ENCODE measurements around the gene NFKBIE.
"Not testable (repeated sequence)": the region's sequence is repeated elsewhere in the genome, so short reads cannot be mapped to it uniquely, and the experiment has no call there.

Gene NFKBIE, protein sequence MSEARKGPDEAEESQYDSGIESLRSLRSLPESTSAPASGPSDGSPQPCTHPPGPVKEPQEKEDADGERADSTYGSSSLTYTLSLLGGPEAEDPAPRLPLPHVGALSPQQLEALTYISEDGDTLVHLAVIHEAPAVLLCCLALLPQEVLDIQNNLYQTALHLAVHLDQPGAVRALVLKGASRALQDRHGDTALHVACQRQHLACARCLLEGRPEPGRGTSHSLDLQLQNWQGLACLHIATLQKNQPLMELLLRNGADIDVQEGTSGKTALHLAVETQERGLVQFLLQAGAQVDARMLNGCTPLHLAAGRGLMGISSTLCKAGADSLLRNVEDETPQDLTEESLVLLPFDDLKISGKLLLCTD

DNA sequence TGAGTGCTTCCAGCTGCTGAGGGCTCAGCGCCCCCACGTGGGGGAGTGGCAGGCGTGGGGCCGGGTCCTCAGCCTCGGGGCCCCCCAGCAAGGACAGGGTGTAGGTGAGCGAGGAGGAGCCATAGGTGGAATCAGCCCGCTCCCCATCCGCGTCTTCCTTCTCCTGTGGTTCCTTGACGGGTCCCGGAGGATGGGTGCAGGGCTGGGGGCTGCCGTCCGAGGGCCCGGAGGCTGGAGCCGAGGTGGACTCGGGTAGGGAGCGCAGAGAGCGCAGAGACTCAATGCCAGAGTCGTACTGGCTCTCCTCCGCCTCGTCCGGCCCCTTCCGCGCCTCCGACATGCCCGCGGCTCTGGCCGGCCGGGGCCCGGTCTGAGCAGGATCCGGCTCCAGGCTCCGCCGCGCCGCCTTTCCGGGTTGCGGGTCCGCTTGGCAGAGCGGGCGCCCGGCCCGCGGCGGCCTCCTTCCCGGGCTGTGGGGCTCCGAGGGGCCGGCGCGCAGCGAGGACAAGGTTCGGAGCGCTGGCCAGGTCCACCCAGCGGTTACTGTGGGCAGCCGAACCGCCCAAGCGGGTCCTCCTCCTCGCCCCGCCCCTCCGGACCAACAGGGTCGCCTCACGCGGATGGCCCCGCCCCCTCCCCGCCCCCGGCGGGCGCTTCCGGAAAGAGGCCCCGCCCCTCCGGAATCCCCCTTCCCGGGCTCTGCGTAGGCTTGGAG is at the start of gene NFKBIE:
NFKBIE (minus strand) TSS at position 545 of the 715 bp plus-strand sequence; CDS start at position 340, 205 bp downstream.
- peak; percentile 92 for DNase-seq (ENCODE audit: low spot score)

DNA sequence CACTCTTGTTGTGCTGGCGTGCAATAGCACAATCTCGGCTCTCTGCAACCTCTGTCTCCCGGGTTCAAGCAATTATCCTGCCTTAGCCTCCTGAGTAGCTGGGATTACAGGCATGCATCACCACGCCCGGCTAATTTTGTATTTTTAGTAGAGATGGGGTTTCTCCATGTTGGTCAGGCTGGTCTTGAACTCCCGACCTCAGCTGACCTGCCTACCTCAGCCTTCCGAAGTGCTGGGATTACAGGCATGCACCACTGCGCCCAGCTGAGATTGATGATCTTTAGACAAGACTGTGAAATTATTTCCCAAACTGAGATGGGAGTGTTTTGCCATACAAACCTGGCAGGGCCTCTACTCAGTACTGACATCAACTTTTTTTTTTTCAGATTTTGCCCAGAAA is 49.3 kb upstream of the NFKBIE start:
- DNase-seq (ENCODE audit: low spot score) = not testable (repeated sequence)

- peak; percentile 84 for DNase-seq (ENCODE audit: low spot score)
These were observed 47.8 kb upstream of the NFKBIE start, which contains the start of gene AARS2 for GRCh38 chr6:44312901-44313788. Gene AARS2 (minus strand): TSS chr6:44313347. CDS start chr6:44313323, 24 bp downstream.

DNA sequence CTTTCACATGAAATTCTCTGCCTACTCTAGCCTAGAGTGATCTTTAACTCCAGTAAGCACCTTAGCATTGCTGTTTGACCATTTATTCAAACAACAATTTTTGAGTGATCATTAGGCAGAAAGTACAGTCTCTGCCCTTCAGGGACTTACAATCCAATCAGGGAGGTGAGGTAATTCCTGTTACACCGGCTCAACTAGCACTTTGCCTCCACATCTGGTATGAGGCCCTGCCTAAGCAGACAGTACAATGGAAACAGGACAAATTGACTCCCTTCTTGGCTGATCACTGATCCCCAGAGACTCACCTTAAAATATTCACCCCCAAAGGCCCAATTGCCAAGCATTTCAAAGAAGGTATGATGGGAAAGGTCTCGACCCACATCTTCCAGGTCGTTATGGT is 46.4 kb upstream of the NFKBIE start:
- no peak for DNase-seq (ENCODE audit: low spot score)

GRCh38 chr6:44311304-44311703 is 46.0 kb upstream of the NFKBIE start:
- DNase-seq (ENCODE audit: low spot score) = no peak

- DNase-seq (ENCODE audit: low spot score) = no peak
These were observed 44.9 kb upstream of the NFKBIE start for GRCh38 chr6:44310241-44310640.

DNA sequence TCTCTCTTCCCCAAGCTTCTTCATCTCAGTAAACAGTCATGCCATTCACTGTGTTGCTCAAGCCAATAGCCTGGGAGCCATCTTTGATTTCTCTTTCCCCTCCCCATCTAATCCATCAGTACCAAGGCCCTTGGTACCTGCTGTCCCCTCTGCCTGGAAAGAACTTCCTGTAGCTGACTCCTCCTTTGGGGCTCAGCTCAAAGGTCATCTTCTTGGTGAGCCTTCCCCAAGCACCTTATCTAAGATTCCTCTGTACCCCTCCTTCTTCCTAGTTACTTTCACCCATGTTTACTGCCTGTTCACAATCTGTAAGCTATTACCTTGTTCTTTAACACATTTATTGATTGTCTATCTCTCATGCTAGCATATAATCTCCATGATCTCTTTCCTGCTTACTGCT is 44.3 kb upstream of the NFKBIE start:
- no peak for DNase-seq (ENCODE audit: low spot score)

- no peak for DNase-seq (ENCODE audit: low spot score)
These were observed 43.7 kb upstream of the NFKBIE start for GRCh38 chr6:44309092-44309491.

DNA sequence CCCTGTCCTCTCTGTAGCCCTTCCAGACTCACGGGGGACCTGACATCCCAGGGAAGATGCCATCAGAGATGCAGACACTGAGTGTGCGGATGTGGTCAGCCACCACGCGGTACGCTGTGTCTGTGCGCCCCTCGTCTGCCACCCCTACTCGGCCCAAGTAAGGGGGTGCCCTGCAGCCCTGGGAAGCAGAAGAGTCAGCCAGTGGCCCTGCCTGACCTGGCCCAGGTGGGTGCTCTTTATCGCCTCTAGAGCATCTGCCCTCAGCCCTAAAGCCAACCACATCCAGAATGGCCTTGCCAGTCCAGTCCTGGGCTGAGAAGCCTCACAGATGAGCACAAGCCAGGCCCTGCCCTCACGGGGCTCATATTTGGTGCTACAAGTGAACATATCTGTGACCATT is 41.9 kb upstream of the NFKBIE start:
- no peak for DNase-seq (ENCODE audit: low spot score)

DNA sequence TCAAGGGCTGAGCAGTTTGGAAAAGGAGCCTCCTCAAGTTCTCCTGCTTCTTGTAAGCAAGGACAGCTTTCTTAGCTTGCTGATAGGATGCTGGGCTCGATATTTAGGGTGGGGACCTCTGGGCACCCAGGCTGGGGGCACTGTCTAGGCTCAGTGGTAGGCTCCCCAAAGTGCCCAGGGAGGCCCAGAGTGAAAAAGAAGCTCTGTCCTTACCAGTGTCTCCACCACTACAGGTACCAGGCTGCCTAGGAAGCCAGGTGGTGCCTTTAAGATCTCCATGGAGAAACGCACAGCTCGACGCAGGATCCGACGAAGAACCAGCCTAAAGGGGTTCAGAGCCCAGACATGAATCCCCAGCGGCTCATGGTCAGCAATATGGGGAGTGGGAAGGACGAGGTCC is 41.4 kb upstream of the NFKBIE start:
- no peak for DNase-seq (ENCODE audit: low spot score)

- no peak for DNase-seq (ENCODE audit: low spot score)
These were observed 39.9 kb upstream of the NFKBIE start for GRCh38 chr6:44305200-44305725.

DNA sequence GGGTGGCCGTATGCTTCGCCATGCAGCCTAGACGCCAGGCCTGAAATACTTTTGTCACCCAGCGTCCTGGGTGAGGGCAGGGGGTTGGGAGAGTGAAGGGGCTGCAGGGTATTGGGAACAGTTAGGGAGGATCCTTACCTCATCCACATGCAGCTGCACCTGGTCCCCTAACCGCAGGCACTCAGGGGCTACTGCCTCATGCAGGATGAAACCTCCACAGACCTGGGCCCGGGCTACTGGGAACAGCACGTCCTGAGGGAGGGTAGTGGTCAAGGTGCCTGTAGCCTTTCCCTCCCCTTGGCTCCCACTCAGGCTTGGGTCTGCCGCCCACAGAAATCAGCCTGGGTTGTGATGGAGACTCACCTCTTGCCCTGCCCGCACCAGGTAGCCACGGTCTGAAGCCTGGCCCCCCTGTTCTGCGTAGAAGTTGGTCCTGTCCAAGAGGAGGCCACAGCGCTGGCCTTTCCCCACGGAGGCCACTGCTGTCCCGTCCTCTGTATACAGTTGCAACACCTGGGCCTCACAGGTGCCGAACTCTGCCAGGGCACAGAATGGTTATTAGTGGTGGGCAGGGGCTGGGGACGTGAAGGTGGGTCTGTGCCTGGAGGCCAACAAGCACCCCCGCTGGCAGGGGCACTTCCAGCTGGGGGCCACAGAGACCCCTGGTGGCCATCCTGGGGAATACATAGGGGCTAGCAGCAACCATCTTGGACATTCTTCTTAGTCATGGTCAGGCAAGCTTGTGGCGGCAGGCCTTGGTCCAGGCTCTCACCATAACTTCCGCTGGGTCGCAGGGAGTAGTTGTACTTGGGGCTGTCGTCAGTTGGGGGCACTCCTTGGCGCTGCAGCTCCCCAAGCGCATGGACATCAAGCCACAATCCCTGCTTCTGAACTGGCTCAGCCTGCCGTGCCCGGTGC is 39.2 kb upstream of the NFKBIE start:
- peak; percentile 60 for DNase-seq (ENCODE audit: low spot score)

DNA sequence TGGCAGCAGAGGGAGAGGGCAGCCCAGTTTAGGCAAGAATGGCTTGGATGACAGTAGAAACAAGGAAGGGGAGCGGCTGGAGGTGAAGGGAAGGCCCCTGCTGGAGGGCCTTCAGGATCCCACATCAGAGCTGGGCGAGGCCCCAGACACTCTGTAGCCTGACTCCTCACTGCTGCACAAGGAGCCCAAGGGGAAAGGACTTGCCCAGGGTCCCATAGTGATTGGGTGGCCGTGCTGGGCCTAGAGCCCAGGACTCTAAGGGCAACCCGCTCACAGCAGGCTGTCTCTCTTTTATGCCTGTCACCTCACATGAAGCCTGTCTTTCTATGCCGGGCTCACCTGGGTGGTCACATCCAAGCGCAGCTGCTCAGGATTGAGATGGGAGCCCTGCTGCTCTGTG is 38.5 kb upstream of the NFKBIE start:
- no peak for DNase-seq (ENCODE audit: low spot score)

GRCh38 chr6:44302856-44303255 is 37.5 kb upstream of the NFKBIE start:
- no peak for DNase-seq (ENCODE audit: low spot score)

GRCh38 chr6:44301782-44302564 is 36.6 kb upstream of the NFKBIE start:
- no peak for DNase-seq (ENCODE audit: low spot score)

DNA sequence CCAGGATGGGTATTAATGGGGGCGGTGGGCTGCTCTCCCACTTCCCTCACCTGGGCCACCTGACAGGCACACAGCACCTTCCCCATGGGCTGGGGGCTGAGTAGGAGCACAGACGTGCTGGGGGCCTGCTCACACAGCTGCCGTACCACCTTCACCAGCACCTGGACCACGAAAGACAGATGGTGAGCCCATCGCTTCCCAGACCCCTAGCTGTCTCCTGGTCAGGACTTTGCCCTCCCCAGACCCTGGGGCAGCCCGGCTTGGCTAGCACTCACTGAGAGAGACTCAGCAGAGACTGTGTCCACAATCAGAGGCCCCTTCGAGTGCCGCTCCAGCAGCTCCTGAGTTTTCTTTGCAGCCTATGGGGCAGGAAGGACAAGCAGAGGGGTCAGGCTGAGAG is 35.8 kb upstream of the NFKBIE start:
- no peak for DNase-seq (ENCODE audit: low spot score)

DNA sequence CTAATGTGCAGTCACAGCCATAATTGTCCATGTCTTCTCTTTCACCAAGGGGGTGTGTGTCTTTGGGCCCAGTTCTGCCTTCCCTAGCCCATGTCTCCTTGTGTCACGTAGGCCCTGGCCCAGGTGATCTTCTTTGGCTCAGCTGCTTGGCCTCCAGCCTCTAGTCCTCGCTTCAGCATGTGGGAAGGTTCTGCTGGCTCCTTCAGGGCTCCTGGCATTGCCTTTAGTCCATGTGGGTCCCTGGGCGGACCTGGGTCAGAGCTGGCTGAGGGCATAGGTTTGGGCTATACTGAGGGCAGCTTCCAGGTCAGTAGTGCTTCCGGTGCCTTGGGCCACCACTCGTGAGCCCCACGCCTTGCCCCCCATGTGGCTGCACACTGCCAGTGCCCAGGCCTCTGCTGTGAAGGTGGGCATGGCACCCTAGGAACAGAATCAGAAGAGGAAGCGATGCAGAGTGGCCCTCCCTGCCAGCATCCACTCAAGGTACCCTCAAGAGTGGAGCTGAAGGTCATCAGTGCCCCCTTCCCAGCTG is 35.0 kb upstream of the NFKBIE start:
- DNase-seq (ENCODE audit: low spot score) = no peak

DNA sequence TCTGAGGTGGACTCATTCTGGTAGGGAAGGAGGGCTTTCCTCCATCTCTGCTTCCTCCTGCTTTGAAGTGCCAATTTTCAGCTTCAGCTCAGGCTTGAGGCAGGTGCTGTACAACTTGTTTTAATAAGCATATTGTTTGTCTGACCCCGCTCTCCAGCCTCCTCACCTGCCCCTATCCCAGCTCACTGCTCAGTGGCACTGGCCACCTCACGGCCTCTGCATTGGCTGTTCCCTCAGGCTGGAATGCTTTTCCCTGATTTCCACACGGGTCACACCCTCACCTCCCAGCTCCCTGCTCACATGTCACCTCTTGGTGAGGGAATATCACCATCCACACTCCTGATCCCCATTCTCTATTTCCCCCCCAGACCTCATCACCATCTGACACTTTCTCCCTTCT is 33.5 kb upstream of the NFKBIE start:
- no peak for DNase-seq (ENCODE audit: low spot score)

DNA sequence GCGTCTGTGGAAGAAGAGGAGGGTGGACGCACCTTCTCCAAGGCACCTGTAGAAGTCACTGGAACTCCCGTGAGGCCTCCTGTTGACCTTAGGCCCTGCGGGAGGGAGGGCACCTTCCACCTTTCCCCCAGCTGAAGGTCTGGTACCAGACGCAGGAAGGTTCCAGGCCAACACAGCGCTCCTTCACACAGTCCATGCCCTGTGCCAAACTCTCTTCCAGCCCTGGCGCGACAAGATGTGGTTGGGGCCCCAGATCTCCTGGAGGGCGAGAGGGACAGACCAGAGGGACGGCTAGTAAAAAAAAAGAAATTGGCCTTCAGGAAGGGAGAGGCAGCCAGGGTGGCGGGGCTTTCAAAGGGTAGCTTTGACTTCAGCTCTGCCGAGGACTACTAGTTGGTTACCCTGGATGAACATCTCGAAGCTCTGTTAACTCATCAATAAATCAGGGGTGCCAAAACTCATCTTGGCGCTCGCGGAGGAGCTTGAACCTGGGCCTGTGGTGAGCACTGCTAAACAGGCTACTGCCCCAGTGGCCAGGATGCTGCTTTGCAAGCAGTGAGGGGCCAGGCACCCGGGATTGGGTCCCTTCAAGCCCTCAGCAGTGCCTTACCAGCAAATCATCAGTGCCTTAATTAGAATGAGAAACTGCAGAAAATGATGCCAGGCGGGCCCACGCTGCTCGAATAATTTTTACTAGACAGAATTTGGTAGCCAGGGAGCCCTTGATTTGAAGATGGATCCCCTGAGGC is 32.9 kb upstream of the NFKBIE start:
- no peak for DNase-seq (ENCODE audit: low spot score)
